ENCODE results near the gene HTATIP2.

DNA sequence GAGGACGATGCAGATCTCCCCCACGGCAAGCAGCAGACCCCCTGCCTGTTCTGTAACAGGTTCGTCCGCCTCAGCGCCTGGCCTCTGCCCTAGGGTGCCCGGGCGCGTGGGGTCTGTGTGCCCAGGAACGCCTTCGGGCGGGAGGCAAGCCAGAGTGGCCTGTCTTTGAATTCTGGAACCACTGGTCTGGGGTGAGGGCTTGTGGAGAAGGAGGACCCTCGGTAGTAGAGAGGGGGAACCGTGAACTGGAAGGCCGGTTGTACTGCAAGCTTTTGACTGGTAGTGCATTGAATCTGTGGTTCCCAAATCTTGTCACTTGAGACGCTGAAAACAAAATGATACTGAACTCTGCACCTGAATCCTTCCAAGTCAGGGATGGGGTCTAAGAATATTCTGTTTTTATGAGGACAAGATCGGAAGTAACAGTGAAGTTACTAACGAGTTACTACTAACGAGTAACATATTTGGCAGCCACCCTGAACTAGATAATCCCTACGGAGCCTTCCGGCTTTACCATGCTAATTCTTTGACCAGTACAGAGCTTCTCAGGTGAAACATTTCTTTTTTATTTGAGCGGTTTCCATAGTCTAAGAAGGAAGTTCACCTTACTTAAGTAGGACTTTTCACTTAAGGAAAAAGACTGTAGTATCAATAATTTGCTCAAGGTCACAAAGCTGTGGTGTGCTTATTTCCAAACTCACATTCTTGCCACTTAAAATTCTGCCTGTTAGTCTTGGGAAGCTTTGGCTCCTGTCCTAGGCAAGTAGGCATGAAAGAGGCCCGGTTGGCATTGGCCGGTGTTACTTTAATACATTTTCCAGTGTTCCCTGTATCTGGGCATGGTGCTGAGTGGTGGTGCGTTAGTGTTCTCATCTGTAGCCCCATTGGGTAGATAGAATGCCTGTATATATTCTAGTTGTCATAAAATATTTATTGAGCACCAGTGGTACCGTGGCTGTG lies 24.9 kb downstream of the HTATIP2 start:
- TF ChIP-seq, protein P1, sequence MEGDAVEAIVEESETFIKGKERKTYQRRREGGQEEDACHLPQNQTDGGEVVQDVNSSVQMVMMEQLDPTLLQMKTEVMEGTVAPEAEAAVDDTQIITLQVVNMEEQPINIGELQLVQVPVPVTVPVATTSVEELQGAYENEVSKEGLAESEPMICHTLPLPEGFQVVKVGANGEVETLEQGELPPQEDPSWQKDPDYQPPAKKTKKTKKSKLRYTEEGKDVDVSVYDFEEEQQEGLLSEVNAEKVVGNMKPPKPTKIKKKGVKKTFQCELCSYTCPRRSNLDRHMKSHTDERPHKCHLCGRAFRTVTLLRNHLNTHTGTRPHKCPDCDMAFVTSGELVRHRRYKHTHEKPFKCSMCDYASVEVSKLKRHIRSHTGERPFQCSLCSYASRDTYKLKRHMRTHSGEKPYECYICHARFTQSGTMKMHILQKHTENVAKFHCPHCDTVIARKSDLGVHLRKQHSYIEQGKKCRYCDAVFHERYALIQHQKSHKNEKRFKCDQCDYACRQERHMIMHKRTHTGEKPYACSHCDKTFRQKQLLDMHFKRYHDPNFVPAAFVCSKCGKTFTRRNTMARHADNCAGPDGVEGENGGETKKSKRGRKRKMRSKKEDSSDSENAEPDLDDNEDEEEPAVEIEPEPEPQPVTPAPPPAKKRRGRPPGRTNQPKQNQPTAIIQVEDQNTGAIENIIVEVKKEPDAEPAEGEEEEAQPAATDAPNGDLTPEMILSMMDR (IDR thresholded peaks at IDR 0.05), result no peak
- TF ChIP-seq POLR2A (IDR thresholded peaks at IDR 0.05), result no peak

Data from testis (tissue), 2 donors.